Parathyroid adenoma (tissue), 2 donors: ENCODE data around the gene LRRC36.

Experiments used
- H2AFZ ChIP-seq: fragments of 300-600 bp; sonication (generic); one replicate; pipeline ENCODE4 v1.7.0; 2017; ENCODE audit warnings: antibody characterized with exemption, mild to moderate bottlenecking
- H3K27ac ChIP-seq: fragments of 300-600 bp; sonication (generic); one replicate; pipeline ENCODE4 v1.7.0; 2017
- H3K27me3 ChIP-seq: fragments of 300-600 bp; sonication (generic); one replicate; pipeline ENCODE4 v1.7.0; 2017; ENCODE audit warnings: low read length; ENCODE audit not compliant: control insufficient read depth, insufficient read depth
- H3K36me3 ChIP-seq: fragments of 300-600 bp; sonication (generic); one replicate; pipeline ENCODE4 v1.7.0; 2017; ENCODE audit warnings: low read length; ENCODE audit not compliant: control insufficient read depth, insufficient read depth
- H3K4me1 ChIP-seq: fragments of 300-600 bp; sonication (generic); one replicate; pipeline ENCODE4 v1.7.0; 2017; ENCODE audit warnings: control low read depth
- H3K4me2 ChIP-seq: fragments of 300-600 bp; sonication (generic); one replicate; pipeline ENCODE4 v1.7.0; 2017; ENCODE audit warnings: low read length
- H3K4me3 ChIP-seq: fragments of 300-600 bp; sonication (generic); one replicate; pipeline ENCODE4 v1.7.0; 2017; ENCODE audit warnings: low read depth, low read length
- H3K79me2 ChIP-seq: fragments of 300-600 bp; sonication (generic); one replicate; pipeline ENCODE4 v1.7.0; 2017; ENCODE audit warnings: control low read depth
- H3K9ac ChIP-seq: fragments of 300-600 bp; sonication (generic); one replicate; pipeline ENCODE4 v1.7.0; 2017; ENCODE audit warnings: mild to moderate bottlenecking
- H3K9me3 ChIP-seq: fragments of 300-600 bp; sonication (generic); one replicate; pipeline ENCODE4 v1.7.0; 2017; ENCODE audit warnings: low read length; ENCODE audit not compliant: control insufficient read depth
- CTCF ChIP-seq: fragments of 300-600 bp; sonication (generic); IDR thresholded peaks from one replicate; pipeline ENCODE4 v1.7.0; 2017; ENCODE audit warnings: antibody characterized with exemption, mild to moderate bottlenecking
- donor health status: primary hyperparathyroidism.

The LRRC36 gene

GRCh38 chr16:67287960-67288359 is 38.7 kb upstream of the LRRC36 start:
- H3K79me2 ChIP-seq, result no peaks in the 10 kb centered on the region
- H3K4me2 ChIP-seq, result no peak overlapping the region
- TF ChIP-seq CTCF, result no peak
- peaks cover 7% of the 10 kb centered on the region for H3K4me1 ChIP-seq
- H3K27ac ChIP-seq, result no peak overlapping the region
- H3K27me3 ChIP-seq, result no peaks in the 10 kb centered on the region
- H2AFZ ChIP-seq, result no peak overlapping the region
- no peaks in the 10 kb centered on the region for H3K36me3 ChIP-seq
- H3K9ac ChIP-seq, result no peak overlapping the region
- H3K4me3 ChIP-seq, result no peak overlapping the region
- H3K9me3 ChIP-seq, result no peaks in the 10 kb centered on the region

- Histone ChIP-seq H3K4me2 (no peak overlapping the region), H3K4me3 (no peak overlapping the region), H3K9ac (no peak overlapping the region), H3K36me3 (no peaks in the 10 kb centered on the region), H3K27ac (no peak overlapping the region), H2AFZ (no peak overlapping the region), H3K27me3 (no peaks in the 10 kb centered on the region), H3K79me2 (no peaks in the 10 kb centered on the region), H3K4me1 (no peaks in the 10 kb centered on the region), H3K9me3 (no peaks in the 10 kb centered on the region)
- TF ChIP-seq CTCF, result no peak
These were observed 35.2 kb upstream of the LRRC36 start for GRCh38 chr16:67291461-67291860.

GRCh38 chr16:67294171-67294757 is 32.4 kb upstream of the LRRC36 start:
- no peaks in the 10 kb centered on the region for H3K4me1 ChIP-seq
- H3K9me3 ChIP-seq, result no peaks in the 10 kb centered on the region
- no peak for TF ChIP-seq CTCF
- H3K9ac ChIP-seq, result no peak overlapping the region
- no peaks in the 10 kb centered on the region for H3K27me3 ChIP-seq
- no peak overlapping the region for H3K4me3 ChIP-seq
- no peaks in the 10 kb centered on the region for H3K79me2 ChIP-seq
- no peak overlapping the region for H2AFZ ChIP-seq
- H3K36me3 ChIP-seq, result no peaks in the 10 kb centered on the region
- H3K27ac ChIP-seq, result no peak overlapping the region
- no peak overlapping the region for H3K4me2 ChIP-seq

GRCh38 chr16:67294938-67295361 is 31.7 kb upstream of the LRRC36 start:
- no peak overlapping the region for H3K4me3 ChIP-seq
- TF ChIP-seq CTCF, result no peak

GRCh38 chr16:67296420-67296819 is 30.2 kb upstream of the LRRC36 start:
- H3K4me1 ChIP-seq, result no peaks in the 10 kb centered on the region
- H3K9ac ChIP-seq, result no peak overlapping the region
- no peaks in the 10 kb centered on the region for H3K27me3 ChIP-seq
- no peaks in the 10 kb centered on the region for H3K36me3 ChIP-seq
- no peaks in the 10 kb centered on the region for H3K79me2 ChIP-seq
- no peak overlapping the region for H3K4me3 ChIP-seq
- H3K9me3 ChIP-seq, result no peaks in the 10 kb centered on the region
- no peak overlapping the region for H3K4me2 ChIP-seq
- H2AFZ ChIP-seq, result no peak overlapping the region
- H3K27ac ChIP-seq, result no peak overlapping the region
- no peak for TF ChIP-seq CTCF

More at GRCh38 chr16:67294938-67295361, 31.7 kb upstream of the LRRC36 start:
- H3K27me3 ChIP-seq, result no peaks in the 10 kb centered on the region
- H3K4me2 ChIP-seq, result no peak overlapping the region
- H3K4me1 ChIP-seq, result no peaks in the 10 kb centered on the region
- no peak overlapping the region for H3K9ac ChIP-seq
- no peaks in the 10 kb centered on the region for H3K79me2 ChIP-seq
- H3K27ac ChIP-seq, result no peak overlapping the region
- no peak overlapping the region for H2AFZ ChIP-seq
- no peaks in the 10 kb centered on the region for H3K36me3 ChIP-seq
- H3K9me3 ChIP-seq, result no peaks in the 10 kb centered on the region
